Astrocyte (in vitro differentiated cells and primary cell): Measurements from ENCODE around the gene EIF4B. TPM values are rescaled to one million over a fixed set of nuclear protein-coding genes. Genes with fewer than 3 reads are reported as not detected.

Source experiments
- DNase-seq: peaks from one replicate; pipeline ENCODE4 v3.0.0-alpha.2; 2010; ENCODE audit warnings: low read depth
- FAIRE-seq: peaks from 2 replicates; lab custom pipeline; 2011; peaks lifted over from hg19 to GRCh38; lab: Jason Lieb, UNC
- H2AFZ ChIP-seq: 2 replicates; pipeline ENCODE4 v1.6.0; 2012; ENCODE audit warnings: low read depth, low read length, inconsistent platforms
- H3K27ac ChIP-seq: 2 replicates; pipeline ENCODE4 v1.5.1; 2011; ENCODE audit warnings: low read depth, low read length, inconsistent platforms
- H3K27me3 ChIP-seq: 2 replicates; pipeline ENCODE4 v1.6.0; 2011; ENCODE audit warnings: low read length, inconsistent platforms; ENCODE audit not compliant: insufficient read depth
- H3K36me3 ChIP-seq: 2 replicates; pipeline ENCODE4 v1.5.1; 2011; ENCODE audit warnings: low read length, inconsistent platforms; ENCODE audit not compliant: insufficient read depth
- H3K4me1 ChIP-seq: 2 replicates; pipeline ENCODE4 v1.5.1; 2011; ENCODE audit warnings: low read length, inconsistent platforms; ENCODE audit not compliant: insufficient read depth
- H3K4me2 ChIP-seq: 2 replicates; pipeline ENCODE4 v1.6.0; 2012; ENCODE audit warnings: low read length, inconsistent platforms
- H3K4me3 ChIP-seq: 2 replicates; pipeline ENCODE4 v1.5.1; 2011; ENCODE audit warnings: low read depth, mild to moderate bottlenecking, low read length, inconsistent platforms; ENCODE audit not compliant: insufficient read depth
- H3K79me2 ChIP-seq: 2 replicates; pipeline ENCODE4 v1.6.0; 2012; ENCODE audit warnings: mild to moderate bottlenecking, low read length, inconsistent platforms; ENCODE audit not compliant: insufficient read depth
- H3K9ac ChIP-seq: 2 replicates; pipeline ENCODE4 v1.6.0; 2012; ENCODE audit warnings: mild to moderate bottlenecking, low read length, inconsistent platforms
- H3K9me3 ChIP-seq: 2 replicates; pipeline ENCODE4 v1.5.1; 2012; ENCODE audit warnings: low read depth, mild to moderate bottlenecking, low read length, inconsistent platforms; ENCODE audit not compliant: insufficient read depth
- H4K20me1 ChIP-seq: 2 replicates; pipeline ENCODE4 v1.6.0; 2012; ENCODE audit warnings: low read length, inconsistent platforms; ENCODE audit not compliant: insufficient read depth
- H3K27ac Mint-ChIP-seq: one replicate; pipeline ENCODE4 v1.8.0; 2021; ENCODE audit warnings: mild to moderate bottlenecking, mixed read lengths; ENCODE audit not compliant: unreplicated experiment
- H3K27me3 Mint-ChIP-seq: one replicate; pipeline ENCODE4 v1.8.0; 2021; ENCODE audit warnings: low read depth, mixed read lengths; ENCODE audit not compliant: unreplicated experiment
- H3K36me3 Mint-ChIP-seq: one replicate; pipeline ENCODE4 v1.8.0; 2021; ENCODE audit warnings: low read depth, mixed read lengths; ENCODE audit not compliant: unreplicated experiment
- H3K4me1 Mint-ChIP-seq: one replicate; pipeline ENCODE4 v1.8.0; 2021; ENCODE audit warnings: low read depth, mixed read lengths; ENCODE audit not compliant: unreplicated experiment
- H3K4me3 Mint-ChIP-seq: one replicate; pipeline ENCODE4 v1.8.0; 2021; ENCODE audit warnings: mild to moderate bottlenecking, moderate library complexity, mixed read lengths; ENCODE audit not compliant: unreplicated experiment
- H3K9me3 Mint-ChIP-seq: one replicate; pipeline ENCODE4 v1.8.0; 2021; ENCODE audit warnings: mild to moderate bottlenecking, mixed read lengths; ENCODE audit not compliant: unreplicated experiment
- EZH2 ChIP-seq: IDR thresholded peaks from 2 replicates; pipeline ENCODE4 v1.6.1; 2012; ENCODE audit warnings: mild to moderate bottlenecking, low read length, inconsistent platforms; ENCODE audit not compliant: insufficient read depth
- total RNA-seq: library from RNA; stranded (reverse); gene quantifications from 2 replicates; pipeline ENCODE4 v1.2.1, GENCODE V29; 2021
- TF ChIP-seq, protein P1 (sequence below): IDR thresholded peaks from 2 replicates; pipeline ENCODE4 v1.5.1; 2011; ENCODE audit warnings: low read depth, mild to moderate bottlenecking, inconsistent platforms, low read length, moderate library complexity; ENCODE audit not compliant: insufficient read depth

The EIF4B gene
- total RNA-seq, 1 donor from 2014 or later, result 242 TPM

GRCh38 chr12:53036802-53037201 is 30.5 kb downstream of the EIF4B start:
- peaks cover 25% of the 10 kb centered on the region for H3K79me2 ChIP-seq
- H2AFZ ChIP-seq, result no peak overlapping the region
- peaks cover 58% of the 10 kb centered on the region for H4K20me1 ChIP-seq
- no peak overlapping the region for H3K4me3 ChIP-seq
- H3K4me1 ChIP-seq, result peaks cover 3% of the 10 kb centered on the region
- no peak for TF ChIP-seq EZH2
- TF ChIP-seq, protein P1, sequence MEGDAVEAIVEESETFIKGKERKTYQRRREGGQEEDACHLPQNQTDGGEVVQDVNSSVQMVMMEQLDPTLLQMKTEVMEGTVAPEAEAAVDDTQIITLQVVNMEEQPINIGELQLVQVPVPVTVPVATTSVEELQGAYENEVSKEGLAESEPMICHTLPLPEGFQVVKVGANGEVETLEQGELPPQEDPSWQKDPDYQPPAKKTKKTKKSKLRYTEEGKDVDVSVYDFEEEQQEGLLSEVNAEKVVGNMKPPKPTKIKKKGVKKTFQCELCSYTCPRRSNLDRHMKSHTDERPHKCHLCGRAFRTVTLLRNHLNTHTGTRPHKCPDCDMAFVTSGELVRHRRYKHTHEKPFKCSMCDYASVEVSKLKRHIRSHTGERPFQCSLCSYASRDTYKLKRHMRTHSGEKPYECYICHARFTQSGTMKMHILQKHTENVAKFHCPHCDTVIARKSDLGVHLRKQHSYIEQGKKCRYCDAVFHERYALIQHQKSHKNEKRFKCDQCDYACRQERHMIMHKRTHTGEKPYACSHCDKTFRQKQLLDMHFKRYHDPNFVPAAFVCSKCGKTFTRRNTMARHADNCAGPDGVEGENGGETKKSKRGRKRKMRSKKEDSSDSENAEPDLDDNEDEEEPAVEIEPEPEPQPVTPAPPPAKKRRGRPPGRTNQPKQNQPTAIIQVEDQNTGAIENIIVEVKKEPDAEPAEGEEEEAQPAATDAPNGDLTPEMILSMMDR, result no peak
- DNase-seq, result no peak
- no peaks in the 10 kb centered on the region for H3K9me3 ChIP-seq
- no peak overlapping the region for H3K9ac ChIP-seq
- Mint-ChIP-seq H3K36me3 (peaks cover 16% of the 10 kb centered on the region), H3K27me3 (no peaks in the 10 kb centered on the region), H3K9me3 (no peaks in the 10 kb centered on the region), H3K4me3 (no peak overlapping the region), H3K4me1 (peaks cover 17% of the 10 kb centered on the region), H3K27ac (no peak overlapping the region)
- H3K27ac ChIP-seq, result no peak overlapping the region
- peaks cover 62% of the 10 kb centered on the region for H3K36me3 ChIP-seq
- H3K27me3 ChIP-seq, result no peaks in the 10 kb centered on the region
- H3K4me2 ChIP-seq, result no peak overlapping the region
- FAIRE-seq, result no peak

DNA sequence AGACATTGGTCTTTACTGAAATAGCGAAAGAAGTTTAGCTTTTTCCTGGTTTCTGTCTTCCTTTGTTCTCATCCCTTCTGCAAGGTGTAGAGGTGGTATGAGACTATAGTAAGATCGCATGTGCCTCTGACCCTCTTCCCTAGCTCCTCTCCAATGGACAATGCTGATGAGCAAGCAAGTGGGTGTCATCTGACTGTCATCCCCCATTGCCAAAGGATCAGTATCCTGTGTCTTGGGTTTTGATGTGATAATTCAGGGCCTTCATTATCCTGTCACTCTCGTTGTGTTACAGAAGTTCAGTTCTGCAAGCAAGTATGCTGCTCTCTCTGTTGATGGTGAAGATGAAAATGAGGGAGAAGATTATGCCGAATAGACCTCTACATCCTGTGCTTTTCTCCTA is 33.6 kb downstream of the EIF4B start:
- H3K36me3 ChIP-seq, result peaks cover 51% of the 10 kb centered on the region
- no peak overlapping the region for H3K27ac Mint-ChIP-seq
- no peaks in the 10 kb centered on the region for H3K9me3 ChIP-seq
- peaks cover 14% of the 10 kb centered on the region for H3K36me3 Mint-ChIP-seq
- peaks cover 45% of the 10 kb centered on the region for H4K20me1 ChIP-seq
- no peak overlapping the region for H2AFZ ChIP-seq
- H3K27ac ChIP-seq, result no peak overlapping the region
- TF ChIP-seq, protein P1, result no peak
- TF ChIP-seq EZH2, result no peak
- H3K9me3 Mint-ChIP-seq, result peaks cover 3% of the 10 kb centered on the region
- H3K27me3 ChIP-seq, result no peaks in the 10 kb centered on the region
- H3K4me1 ChIP-seq, result peaks cover 3% of the 10 kb centered on the region
- no peak overlapping the region for H3K4me3 ChIP-seq
- no peak overlapping the region for H3K4me3 Mint-ChIP-seq
- peaks cover 7% of the 10 kb centered on the region for H3K79me2 ChIP-seq
- H3K27me3 Mint-ChIP-seq, result no peaks in the 10 kb centered on the region
- no peak for DNase-seq
- FAIRE-seq, result no peak
- peaks cover 14% of the 10 kb centered on the region for H3K4me1 Mint-ChIP-seq
- no peak overlapping the region for H3K4me2 ChIP-seq
- H3K9ac ChIP-seq, result no peak overlapping the region

DNA sequence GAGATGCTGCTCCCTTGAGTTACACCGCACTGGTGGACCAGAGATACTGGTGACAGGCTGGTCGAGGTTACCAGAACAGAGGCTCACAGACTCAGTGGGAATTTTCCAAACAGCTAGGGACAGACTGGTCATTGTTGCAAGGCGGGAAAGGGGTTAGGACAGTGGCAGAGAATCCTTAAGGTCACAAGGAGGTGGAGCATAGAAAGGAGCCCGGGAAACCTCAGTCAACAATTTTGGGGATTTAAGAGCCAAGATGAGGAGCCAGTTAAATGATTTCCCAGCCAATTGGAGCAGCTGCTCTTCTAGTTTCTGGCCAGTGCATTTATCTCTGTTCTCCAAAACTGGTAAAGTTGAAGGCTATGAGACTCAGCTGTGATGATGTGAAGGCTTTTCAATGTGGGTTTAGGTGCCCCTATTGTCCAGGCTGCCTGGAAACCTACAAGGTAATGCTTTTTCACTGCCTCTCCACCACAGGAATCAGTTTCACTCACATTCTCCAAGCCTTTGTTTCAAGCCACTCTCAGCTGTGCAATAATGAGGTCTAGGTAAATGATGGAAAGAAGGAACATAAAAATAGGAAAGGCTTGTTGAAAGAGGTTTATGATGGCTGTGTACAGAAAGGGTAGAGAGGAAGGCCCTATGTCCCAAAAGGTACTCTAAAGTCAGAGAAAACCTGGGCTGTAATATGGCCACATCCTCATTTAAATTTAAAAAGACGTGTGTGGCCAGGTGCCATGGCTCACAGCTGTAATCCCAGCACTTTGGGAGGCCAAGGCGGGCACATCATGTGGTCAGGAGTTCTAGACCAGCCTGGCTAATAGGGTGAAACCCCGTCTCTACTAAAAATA is 36.6 kb downstream of the EIF4B start:
- H3K9me3 ChIP-seq, result no peaks in the 10 kb centered on the region
- H3K4me1 ChIP-seq, result peaks cover 18% of the 10 kb centered on the region
- Mint-ChIP-seq H3K27me3 (no peaks in the 10 kb centered on the region), H3K9me3 (peaks cover 3% of the 10 kb centered on the region), H3K27ac (no peak overlapping the region), H3K4me1 (peaks cover 28% of the 10 kb centered on the region), H3K36me3 (peaks cover 12% of the 10 kb centered on the region), H3K4me3 (no peak overlapping the region)
- H4K20me1 ChIP-seq, result peaks cover 28% of the 10 kb centered on the region
- no peak overlapping the region for H2AFZ ChIP-seq
- FAIRE-seq (no peak), DNase-seq (no peak)
- no peak overlapping the region for H3K4me3 ChIP-seq
- no peak overlapping the region for H3K27ac ChIP-seq
- no peaks in the 10 kb centered on the region for H3K27me3 ChIP-seq
- TF ChIP-seq, protein P1, result no peak
- no peak for TF ChIP-seq EZH2
- no peak overlapping the region for H3K4me2 ChIP-seq
- no peak overlapping the region for H3K9ac ChIP-seq
- peaks cover 28% of the 10 kb centered on the region for H3K36me3 ChIP-seq
- H3K79me2 ChIP-seq, result no peaks in the 10 kb centered on the region
